Astrocyte of the cerebellum (primary cell): Measurements from ENCODE around the gene DCC.

ENCODE experiments used
- DNase-seq: peaks from one replicate; pipeline ENCODE4 v3.0.0-alpha.2; 2011; ENCODE audit warnings: low read depth
- H3K4me3 ChIP-seq: 2 replicates; pipeline ENCODE4 v1.5.1; 2011; ENCODE audit warnings: mild to moderate bottlenecking, low read depth, low read length, moderate library complexity
- in situ Hi-C: cut with HindIII; loops from 2 replicates; pipeline ENCODE4 v1.10.0; 2017; ENCODE audit warnings: low sequenced_read_pairs
- TF ChIP-seq, protein P1 (sequence below): IDR thresholded peaks from 2 replicates; pipeline ENCODE4 v1.5.1; 2012; ENCODE audit warnings: low read length, low read depth, moderate library complexity, mild to moderate bottlenecking; ENCODE audit errors: missing control alignments

The DCC gene

GRCh38 chr18:52869349-52869923 is 529.4 kb downstream of the DCC start:
- DNase-seq = no peak
- in situ Hi-C loops = no loop called here
- H3K4me3 ChIP-seq = no peak overlapping the region
- TF ChIP-seq, protein P1, sequence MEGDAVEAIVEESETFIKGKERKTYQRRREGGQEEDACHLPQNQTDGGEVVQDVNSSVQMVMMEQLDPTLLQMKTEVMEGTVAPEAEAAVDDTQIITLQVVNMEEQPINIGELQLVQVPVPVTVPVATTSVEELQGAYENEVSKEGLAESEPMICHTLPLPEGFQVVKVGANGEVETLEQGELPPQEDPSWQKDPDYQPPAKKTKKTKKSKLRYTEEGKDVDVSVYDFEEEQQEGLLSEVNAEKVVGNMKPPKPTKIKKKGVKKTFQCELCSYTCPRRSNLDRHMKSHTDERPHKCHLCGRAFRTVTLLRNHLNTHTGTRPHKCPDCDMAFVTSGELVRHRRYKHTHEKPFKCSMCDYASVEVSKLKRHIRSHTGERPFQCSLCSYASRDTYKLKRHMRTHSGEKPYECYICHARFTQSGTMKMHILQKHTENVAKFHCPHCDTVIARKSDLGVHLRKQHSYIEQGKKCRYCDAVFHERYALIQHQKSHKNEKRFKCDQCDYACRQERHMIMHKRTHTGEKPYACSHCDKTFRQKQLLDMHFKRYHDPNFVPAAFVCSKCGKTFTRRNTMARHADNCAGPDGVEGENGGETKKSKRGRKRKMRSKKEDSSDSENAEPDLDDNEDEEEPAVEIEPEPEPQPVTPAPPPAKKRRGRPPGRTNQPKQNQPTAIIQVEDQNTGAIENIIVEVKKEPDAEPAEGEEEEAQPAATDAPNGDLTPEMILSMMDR = no peak

GRCh38 chr18:52869942-52870907 is 530.2 kb downstream of the DCC start:
- TF ChIP-seq, protein P1 = no peak
- DNase-seq = no peak
- no peak overlapping the region for H3K4me3 ChIP-seq
- in situ Hi-C loops = no loop called here

DNA sequence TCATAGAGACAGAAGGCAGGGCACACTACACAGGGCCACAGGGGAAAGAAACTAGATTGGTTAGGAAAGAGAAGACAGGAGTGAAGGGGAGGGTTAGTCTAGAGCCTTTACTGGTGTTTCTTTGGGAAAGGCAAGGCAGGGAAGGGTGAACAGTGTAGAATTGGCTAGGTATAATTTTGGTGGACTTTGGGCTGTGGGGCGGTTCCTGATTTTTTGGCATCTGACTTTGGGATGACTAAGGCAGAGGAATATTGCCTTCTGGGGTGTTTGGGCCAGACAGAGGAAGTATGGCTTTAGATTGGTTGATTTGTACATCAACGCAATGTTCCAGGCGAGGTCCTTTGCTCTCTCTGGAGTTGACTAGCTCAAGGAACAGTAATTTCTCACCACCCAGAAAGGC is 534.8 kb downstream of the DCC start:
- TF ChIP-seq, protein P1 = no peak

DNA sequence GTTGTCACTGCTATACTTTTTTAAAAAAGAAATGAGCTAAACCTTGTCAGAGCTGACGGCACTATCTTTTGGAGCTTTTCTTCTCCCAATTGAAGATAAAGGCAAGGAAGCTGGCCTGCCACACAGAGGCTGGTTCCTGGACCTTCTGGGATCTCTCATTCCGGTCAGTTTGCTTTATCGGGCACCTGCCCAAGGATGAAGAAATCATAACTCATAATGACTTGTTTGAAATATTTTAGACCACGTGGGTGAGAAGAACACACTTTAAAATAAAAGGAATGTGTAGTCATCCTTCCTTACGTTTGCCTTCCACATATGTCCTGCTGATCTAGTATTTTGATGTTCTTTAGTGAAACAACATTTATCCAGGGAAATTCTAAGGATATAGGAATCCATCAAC is 535.7 kb downstream of the DCC start:
- TF ChIP-seq, protein P1 = no peak
- in situ Hi-C loops = no loop called here
- no peak for DNase-seq
- H3K4me3 ChIP-seq = no peak overlapping the region

More for the DNA sequence above, 534.8 kb downstream of the DCC start:
- in situ Hi-C loops = no loop called here
- no peak for DNase-seq
- no peak overlapping the region for H3K4me3 ChIP-seq

GRCh38 chr18:52888014-52888413 is 548.0 kb downstream of the DCC start:
- in situ Hi-C loops = no loop called here
- no peak overlapping the region for H3K4me3 ChIP-seq
- no peak for DNase-seq
- TF ChIP-seq, protein P1 = no peak

- no peak overlapping the region for H3K4me3 ChIP-seq
- DNase-seq = no peak
- in situ Hi-C loops = loop anchor here (10.0 kb wide), 1 partner anchor 60 kb away; no protein-coding TSS in a partner anchor
- TF ChIP-seq, protein P1 = no peak
Measured at GRCh38 chr18:52894801-52895200, 554.8 kb downstream of the DCC start.
